Adrenal gland (tissue), 5 donors: ENCODE results near the gene COL2A1.

ENCODE experiments used
- POLR2A ChIP-seq, 2 donors: fragments of 450-650 bp; IDR thresholded peaks; one replicate each; pipeline ENCODE4 v1.6.1; 2017; ENCODE audit warnings: antibody characterized with exemption in 2 of 2, mild to moderate bottlenecking in 2 of 2, moderate library complexity in 1 of 2
- TF ChIP-seq, protein P1 (sequence below), 6 experiments: fragments of 450-650 bp in 4 of 6; fragments of 200-600 bp in 2 of 6; sonication (generic) in 1 of 6; IDR thresholded peaks; 1 replicate in 5 of 6; 2 replicates in 1 of 6; pipeline versions ENCODE4 v1.5.1 to v1.8.0; 2016 to 2021; ENCODE audit warnings: antibody characterized with exemption in 6 of 6, mild to moderate bottlenecking in 2 of 6, moderate library complexity in 1 of 6
- donor health status: DM: no; HTN: no; CAD: no.

DNA sequence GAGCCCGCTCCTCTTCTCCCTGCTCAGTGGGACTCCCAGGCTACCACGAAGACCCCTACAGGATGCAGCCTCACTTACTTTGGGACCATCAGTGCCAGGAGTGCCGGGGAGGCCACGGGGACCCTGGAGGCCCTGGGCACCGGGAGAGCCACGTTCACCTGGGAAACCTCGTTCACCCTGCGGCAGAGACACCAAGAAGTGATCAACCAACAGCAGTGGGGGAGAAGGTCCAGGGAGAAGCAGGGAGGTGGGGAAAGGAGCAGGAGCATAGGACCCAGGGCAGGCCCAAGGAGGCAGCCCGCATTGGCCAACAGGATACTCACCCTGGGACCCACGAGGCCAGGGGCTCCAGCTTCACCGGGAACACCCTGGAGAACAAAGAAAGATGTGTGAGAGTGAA lies 21.5 kb downstream of the COL2A1 start:
- TF ChIP-seq, protein P1, sequence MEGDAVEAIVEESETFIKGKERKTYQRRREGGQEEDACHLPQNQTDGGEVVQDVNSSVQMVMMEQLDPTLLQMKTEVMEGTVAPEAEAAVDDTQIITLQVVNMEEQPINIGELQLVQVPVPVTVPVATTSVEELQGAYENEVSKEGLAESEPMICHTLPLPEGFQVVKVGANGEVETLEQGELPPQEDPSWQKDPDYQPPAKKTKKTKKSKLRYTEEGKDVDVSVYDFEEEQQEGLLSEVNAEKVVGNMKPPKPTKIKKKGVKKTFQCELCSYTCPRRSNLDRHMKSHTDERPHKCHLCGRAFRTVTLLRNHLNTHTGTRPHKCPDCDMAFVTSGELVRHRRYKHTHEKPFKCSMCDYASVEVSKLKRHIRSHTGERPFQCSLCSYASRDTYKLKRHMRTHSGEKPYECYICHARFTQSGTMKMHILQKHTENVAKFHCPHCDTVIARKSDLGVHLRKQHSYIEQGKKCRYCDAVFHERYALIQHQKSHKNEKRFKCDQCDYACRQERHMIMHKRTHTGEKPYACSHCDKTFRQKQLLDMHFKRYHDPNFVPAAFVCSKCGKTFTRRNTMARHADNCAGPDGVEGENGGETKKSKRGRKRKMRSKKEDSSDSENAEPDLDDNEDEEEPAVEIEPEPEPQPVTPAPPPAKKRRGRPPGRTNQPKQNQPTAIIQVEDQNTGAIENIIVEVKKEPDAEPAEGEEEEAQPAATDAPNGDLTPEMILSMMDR (IDR thresholded peaks at IDR 0.05): no peak
- no peak for TF ChIP-seq POLR2A (IDR thresholded peaks at IDR 0.05)
